GM23248 (cell line): ENCODE measurements around the gene RCL1. TPM values are rescaled to one million over a fixed set of nuclear protein-coding genes. Genes with fewer than 3 reads are reported as not detected.

ENCODE experiments used
- DNase-seq: peaks from one replicate; pipeline ENCODE4 v3.0.0-alpha.2; 2015
- H2AFZ ChIP-seq: fragments of 200-600 bp; sonication (generic); 2 replicates; pipeline ENCODE4 v1.6.1; 2016; ENCODE audit warnings: antibody characterized with exemption
- H3F3A ChIP-seq: fragments of 200-600 bp; sonication (generic); 2 replicates; pipeline ENCODE4 v1.6.1; 2016; ENCODE audit warnings: mild to moderate bottlenecking, antibody characterized with exemption, mixed run types; ENCODE audit not compliant: insufficient read depth
- H3K27ac ChIP-seq: fragments of 200-600 bp; sonication (generic); 2 replicates; pipeline ENCODE4 v1.5.1; 2016; ENCODE audit warnings: mild to moderate bottlenecking
- H3K27me3 ChIP-seq: fragments of 200-600 bp; sonication (generic); replicated peaks from 2 replicates; pipeline ENCODE4 v1.6.1; 2016; ENCODE audit warnings: mild to moderate bottlenecking; ENCODE audit not compliant: insufficient read depth
- H3K36me3 ChIP-seq: fragments of 200-600 bp; sonication (generic); 2 replicates; pipeline ENCODE4 v1.6.1; 2016; ENCODE audit warnings: low read depth, mild to moderate bottlenecking
- H3K4me1 ChIP-seq: fragments of 200-600 bp; sonication (generic); 2 replicates; pipeline ENCODE4 v1.6.1; 2016; ENCODE audit warnings: mild to moderate bottlenecking; ENCODE audit not compliant: insufficient read depth
- H3K4me2 ChIP-seq: fragments of 200-600 bp; sonication (generic); one replicate; pipeline ENCODE4 v1.6.1; 2016; ENCODE audit warnings: mild to moderate bottlenecking; ENCODE audit not compliant: unreplicated experiment
- H3K4me3 ChIP-seq: fragments of 200-600 bp; sonication (generic); 2 replicates; pipeline ENCODE4 v1.5.1; 2016; ENCODE audit warnings: mild to moderate bottlenecking
- H3K79me2 ChIP-seq: fragments of 200-600 bp; sonication (generic); 2 replicates; pipeline ENCODE4 v1.6.1; 2016; ENCODE audit warnings: mild to moderate bottlenecking; ENCODE audit not compliant: insufficient read depth
- H3K9ac ChIP-seq: fragments of 200-600 bp; sonication (generic); 2 replicates; pipeline ENCODE4 v1.6.1; 2016; ENCODE audit warnings: mild to moderate bottlenecking
- H3K9me2 ChIP-seq: fragments of 200-600 bp; sonication (generic); 2 replicates; pipeline ENCODE4 v1.6.1; 2016; ENCODE audit warnings: mixed run types, mild to moderate bottlenecking, moderate library complexity; ENCODE audit not compliant: insufficient read depth
- H3K9me3 ChIP-seq: fragments of 200-600 bp; sonication (generic); one replicate; pipeline ENCODE4 v1.6.1; 2017; ENCODE audit warnings: low read depth
- H4K20me1 ChIP-seq: fragments of 200-600 bp; sonication (generic); 2 replicates; pipeline ENCODE4 v1.6.0; 2016; ENCODE audit not compliant: insufficient read depth
- EZH2 ChIP-seq: fragments of 200-600 bp; sonication (generic); IDR thresholded peaks from 2 replicates; pipeline ENCODE4 v1.6.1; 2018; ENCODE audit warnings: antibody characterized with exemption, mild to moderate bottlenecking; ENCODE audit not compliant: insufficient read depth, poor library complexity, severe bottlenecking
- EZH2phosphoT487 ChIP-seq: fragments of 200-600 bp; sonication (generic); IDR thresholded peaks from 2 replicates; pipeline ENCODE4 v1.6.1; 2018; ENCODE audit warnings: antibody characterized with exemption, moderate library complexity, mild to moderate bottlenecking, low read depth; ENCODE audit not compliant: insufficient read depth
- WGBS, 2 experiments: methylation state at CpG; one replicate each; pipeline ENCODE4 v1.1.6; 2015 to 2017; ENCODE audit warnings: low lambda C conversion rate in 2 of 2, low coverage in 1 of 2; ENCODE audit errors: missing lambda C conversion rate in 2 of 2; 5-methylcytosine and 5-hydroxymethylcytosine counted together
- in situ Hi-C: fragments of 300-500 bp; cut with MboI; formaldehyde crosslinking; loops from 2 replicates; pipeline ENCODE4 v1.15.0; 2020
- polyA plus RNA-seq: library from polyadenylated mRNA; unstranded; fragments of >200 nt; fragmentation: Nextera tagmentation; extraction: Ambion mirVana; gene quantifications from 2 replicates; pipeline ENCODE4 v1.2.1, GENCODE V29; 2016
- total RNA-seq: library from RNA; depleted of rRNA; stranded (reverse); fragments of >200 nt; shearing (Covaris generic); gene quantifications from 2 replicates; pipeline ENCODE4 v1.2.3, GENCODE V29; 2014

The RCL1 gene
- total and polyA plus RNA-seq, 2 experiments from 2014 or later, result 7.7 to 7.8 TPM

- 96 to 100% methylated on average over 4 of the region's 4 CpGs for WGBS, 2 experiments
- no peak for TF ChIP-seq EZH2
- no peak for TF ChIP-seq EZH2phosphoT487
- peaks cover 23% of the 10 kb centered on the region for H3F3A ChIP-seq
- H3K4me1 ChIP-seq, result peaks cover 26% of the 10 kb centered on the region
- H3K36me3 ChIP-seq, result peaks cover 4% of the 10 kb centered on the region; the same call in 1 of the 2 replicates
- H3K27ac ChIP-seq, result no peak overlapping the region
- H3K27me3 ChIP-seq, result no peaks in the 10 kb centered on the region
- H3K79me2 ChIP-seq, result no peaks in the 10 kb centered on the region
- no peak overlapping the region for H3K9ac ChIP-seq
- H3K4me2 ChIP-seq, result no peak overlapping the region
- H3K9me2 ChIP-seq, result no peaks in the 10 kb centered on the region
- DNase-seq, result no peak
- H3K9me3 ChIP-seq, result no peaks in the 10 kb centered on the region
- H2AFZ ChIP-seq, result no peak overlapping the region
- H4K20me1 ChIP-seq, result no peaks in the 10 kb centered on the region
- H3K4me3 ChIP-seq, result no peak overlapping the region
- in situ Hi-C loops, result no loop called here
Measured at GRCh38 chr9:4840018-4840417, 47.3 kb downstream of the RCL1 start.

DNA sequence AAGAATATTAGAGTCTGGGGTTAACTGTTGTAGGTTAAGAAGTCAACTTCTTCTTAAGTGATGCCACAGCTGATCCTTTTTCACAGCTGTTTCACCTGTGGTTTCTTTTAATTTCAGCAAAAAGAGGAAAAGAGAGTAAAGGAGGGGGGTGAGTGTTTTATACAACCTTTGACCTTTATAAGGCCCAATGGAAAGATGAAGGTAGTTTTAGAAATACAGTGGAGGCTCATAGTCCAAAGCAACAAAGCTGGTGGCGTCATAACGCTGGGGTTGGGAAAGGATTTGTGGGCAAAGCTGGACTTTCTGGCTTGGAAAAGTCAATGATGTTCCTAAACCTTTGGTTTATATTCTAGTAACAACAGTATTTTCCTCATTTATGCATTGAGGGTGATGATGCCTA is 49.5 kb downstream of the RCL1 start:
- Histone ChIP-seq H2AFZ (no peak overlapping the region), H3K9me2 (no peaks in the 10 kb centered on the region), H3K36me3 (peaks cover 11% of the 10 kb centered on the region; the same call in 1 of the 2 replicates), H3K9me3 (no peaks in the 10 kb centered on the region), H3K4me3 (no peak overlapping the region), H3K27me3 (no peaks in the 10 kb centered on the region), H3K4me2 (no peak overlapping the region), H3K9ac (no peak overlapping the region), H3K79me2 (no peaks in the 10 kb centered on the region), H4K20me1 (no peaks in the 10 kb centered on the region), H3F3A (peaks cover 17% of the 10 kb centered on the region), H3K27ac (no peak overlapping the region), H3K4me1 (peaks cover 16% of the 10 kb centered on the region)
- TF ChIP-seq EZH2 (no peak), EZH2phosphoT487 (no peak)
- in situ Hi-C loops, result no loop called here
- no peak for DNase-seq
- 94 to 100% methylated on average over 2 of the region's 2 CpGs for WGBS, 2 experiments

- 86 to 89% methylated on average over 4 of the region's 4 CpGs for WGBS, 2 experiments
- Histone ChIP-seq H3K9me2 (no peaks in the 10 kb centered on the region), H3K4me2 (no peak overlapping the region), H2AFZ (no peak overlapping the region), H3K9me3 (no peaks in the 10 kb centered on the region), H3K9ac (no peak overlapping the region), H3K27ac (no peak overlapping the region), H3K4me1 (peaks cover 11% of the 10 kb centered on the region), H3F3A (peaks cover 12% of the 10 kb centered on the region), H3K79me2 (no peaks in the 10 kb centered on the region), H3K27me3 (no peaks in the 10 kb centered on the region), H4K20me1 (no peaks in the 10 kb centered on the region), H3K36me3 (peaks cover 11% of the 10 kb centered on the region; the same call in 1 of the 2 replicates), H3K4me3 (no peak overlapping the region)
- peak; percentile 14 for DNase-seq
- TF ChIP-seq EZH2, result no peak
- no peak for TF ChIP-seq EZH2phosphoT487
- in situ Hi-C loops, result no loop called here
Measured at GRCh38 chr9:4842734-4843133, 50.0 kb downstream of the RCL1 start.

DNA sequence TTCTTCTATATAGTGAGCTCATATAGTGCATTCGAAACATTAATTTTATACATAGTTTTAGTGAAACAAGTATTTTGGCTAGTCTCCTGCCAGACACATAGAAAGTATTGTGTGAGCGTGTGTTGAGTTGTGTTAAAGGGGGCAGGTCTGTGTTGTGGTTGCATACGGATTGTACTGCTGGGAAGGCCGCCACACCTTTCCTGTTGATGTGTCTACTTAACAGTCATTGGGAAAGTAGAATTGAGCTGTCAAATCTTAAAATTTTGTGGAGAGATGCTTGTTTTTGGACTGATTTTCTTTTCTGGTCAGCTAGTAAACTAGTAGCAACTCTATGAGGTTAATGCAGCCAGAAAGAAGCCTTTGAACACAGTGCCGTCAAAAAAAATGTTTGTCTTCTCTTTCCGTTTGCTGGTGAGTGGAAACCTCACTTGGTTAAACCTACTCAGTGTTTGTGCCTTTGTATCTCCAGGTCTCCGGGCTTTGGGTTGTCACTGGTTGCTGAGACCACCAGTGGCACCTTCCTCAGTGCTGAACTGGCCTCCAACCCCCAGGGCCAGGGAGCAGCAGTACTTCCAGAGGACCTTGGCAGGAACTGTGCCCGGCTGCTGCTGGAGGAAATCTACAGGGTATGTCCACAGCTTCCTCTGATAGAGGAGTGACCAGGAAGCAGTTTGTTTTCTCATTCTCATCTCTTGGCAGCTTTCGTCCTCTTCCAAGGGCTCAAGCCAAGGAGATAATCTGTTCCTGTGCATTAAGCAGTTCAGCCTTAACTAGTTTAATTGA is 51.5 kb downstream of the RCL1 start:
- TF ChIP-seq EZH2phosphoT487 (no peak), EZH2 (no peak)
- no peaks in the 10 kb centered on the region for H3K9me2 ChIP-seq
- in situ Hi-C loops, result no loop called here
- H3F3A ChIP-seq, result no peaks in the 10 kb centered on the region
- WGBS, 2 experiments, result 97 to 100% methylated on average over 9 of the region's 9 CpGs
- no peaks in the 10 kb centered on the region for H3K4me1 ChIP-seq
- no peak overlapping the region for H3K4me2 ChIP-seq
- no peak overlapping the region for H3K4me3 ChIP-seq
- H3K79me2 ChIP-seq, result no peaks in the 10 kb centered on the region
- H3K27me3 ChIP-seq, result no peaks in the 10 kb centered on the region
- no peak for DNase-seq
- no peaks in the 10 kb centered on the region for H4K20me1 ChIP-seq
- H2AFZ ChIP-seq, result no peak overlapping the region
- H3K27ac ChIP-seq, result no peak overlapping the region
- no peaks in the 10 kb centered on the region for H3K9me3 ChIP-seq
- H3K36me3 ChIP-seq, result peaks cover 11% of the 10 kb centered on the region; the same call in 1 of the 2 replicates
- H3K9ac ChIP-seq, result no peak overlapping the region
